ENCODE results near the gene PCBP3. TPM values are rescaled to one million over a fixed set of nuclear protein-coding genes. Genes with fewer than 3 reads are reported as not detected.

PCBP3 gene
- total and polyA plus RNA-seq, 10 of the 15 experiments (the other 5 are each of a cell fraction or from before 2014, with no cell fraction given) = 0.09 to 1.3 (median 0.46) TPM; not detected in 3

- no peak overlapping the region for H3K27ac ChIP-seq (ENCODE audit: control insufficient read depth, insufficient read depth)
- intact Hi-C loops (cut with micrococcal nuclease; ENCODE audit: unreplicated experiment) (no loop called here), in situ Hi-C loops (cut with MboI) (no loop called here)
- no peak for ATAC-seq
- H3K4me2 ChIP-seq (ENCODE audit: control insufficient read depth, insufficient read depth) = no peak overlapping the region
- POLR2A ChIA-PET = no interaction called here
- H4K20me1 ChIP-seq (ENCODE audit: control insufficient read depth, insufficient read depth) = no peaks in the 10 kb centered on the region
- no peaks in the 10 kb centered on the region for H3K36me3 ChIP-seq (ENCODE audit: control insufficient read depth in 2 of 2, insufficient read depth in 2 of 2, low read length in 1 of 2)
- no peaks in the 10 kb centered on the region for H3K27me3 ChIP-seq (replicated peaks in 1 of 2; ENCODE audit: control insufficient read depth in 2 of 2, insufficient read depth in 2 of 2, low read length in 1 of 2)
- no peak for FAIRE-seq
- H3K9me3 ChIP-seq (replicated peaks; ENCODE audit: control insufficient read depth, insufficient read depth, low read length) = no peaks in the 10 kb centered on the region; the same call in 2 of the 3 replicates
- WGBS (ENCODE audit: insufficient coverage, insufficient replicate concordance, low lambda C conversion rate, missing lambda C conversion rate) = 61% methylated on average over 5 of the region's 5 CpGs
- TF ChIP-seq ZNF592 (IDR thresholded peaks at IDR 0.05) (no peak), IRF4 (IDR thresholded peaks at IDR 0.05; ENCODE audit: low read depth, low read length) (no peak), KAT2A (conservative IDR thresholded peaks at IDR 0.05; ENCODE audit: control insufficient read depth, low read depth, low read length) (no peak), SMAD1 (IDR thresholded peaks at IDR 0.05; ENCODE audit: low read depth, partially characterized antibody) (no peak), YY1 (IDR thresholded peaks at IDR 0.05; ENCODE audit: low read depth, low read length) (no peak), MTA3 (IDR thresholded peaks at IDR 0.05; ENCODE audit: borderline replicate concordance, low read length) (no peak), ZNF24 (IDR thresholded peaks at IDR 0.05) (no peak), JUND (IDR thresholded peaks at IDR 0.05; ENCODE audit: low read depth, low read length) (no peak), ASH2L (IDR thresholded peaks at IDR 0.05; ENCODE audit: borderline replicate concordance, low read depth) (no peak), GATAD2B (conservative IDR thresholded peaks at IDR 0.05; ENCODE audit: low read depth) (no peak), GABPA (IDR thresholded peaks at IDR 0.05; ENCODE audit: low read depth) (no peak), TCF7 (IDR thresholded peaks at IDR 0.05; ENCODE audit: borderline replicate concordance) (no peak), CHD1 (IDR thresholded peaks at IDR 0.05; ENCODE audit: low read depth, low read length) (no peak), ATF7 (IDR thresholded peaks at IDR 0.05; ENCODE audit: low read depth) (no peak), BHLHE40 (IDR thresholded peaks at IDR 0.05; ENCODE audit: borderline replicate concordance in 1 of 2, low read depth in 2 of 2, low read length in 1 of 2) (no peak), EGR1 (IDR thresholded peaks at IDR 0.05; ENCODE audit: borderline replicate concordance in 1 of 2, low read depth in 2 of 2, low read length in 2 of 2) (no peak), ZNF274 (IDR thresholded peaks at IDR 0.05; ENCODE audit: insufficient read depth, insufficient read length) (no peak), RFX5 (IDR thresholded peaks at IDR 0.05; ENCODE audit: low read depth, low read length) (no peak)
- CTCF ChIA-PET = no interaction called here
- SMC1A ChIA-PET (ENCODE audit: uncharacterized antibody, unreplicated experiment) = no interaction called here
- RAD21 ChIA-PET (ENCODE audit: unreplicated experiment) = no interaction called here
- H2AFZ ChIP-seq (ENCODE audit: control insufficient read depth, low read depth, low read length) = no peak overlapping the region
- H3K9ac ChIP-seq (ENCODE audit: control insufficient read depth, insufficient read depth, low read length) = no peak overlapping the region
- no peak overlapping the region for H3K4me3 ChIP-seq
- DNase-seq (ENCODE audit: low read depth, low spot score) = no peak
- no peaks in the 10 kb centered on the region for H3K4me1 ChIP-seq (ENCODE audit: control insufficient read depth, insufficient read depth, low read length)
- no TSS peak for BruUV-seq (replicated peaks)
- H3K79me2 ChIP-seq (ENCODE audit: control insufficient read depth, insufficient read depth, low read length) = no peaks in the 10 kb centered on the region
These were observed 130.8 kb downstream of the PCBP3 start for GRCh38 chr21:45774291-45774690.

Measured in GM12878 (cell line).